ENCODE results near the gene AKNA.

The AKNA gene

DNA sequence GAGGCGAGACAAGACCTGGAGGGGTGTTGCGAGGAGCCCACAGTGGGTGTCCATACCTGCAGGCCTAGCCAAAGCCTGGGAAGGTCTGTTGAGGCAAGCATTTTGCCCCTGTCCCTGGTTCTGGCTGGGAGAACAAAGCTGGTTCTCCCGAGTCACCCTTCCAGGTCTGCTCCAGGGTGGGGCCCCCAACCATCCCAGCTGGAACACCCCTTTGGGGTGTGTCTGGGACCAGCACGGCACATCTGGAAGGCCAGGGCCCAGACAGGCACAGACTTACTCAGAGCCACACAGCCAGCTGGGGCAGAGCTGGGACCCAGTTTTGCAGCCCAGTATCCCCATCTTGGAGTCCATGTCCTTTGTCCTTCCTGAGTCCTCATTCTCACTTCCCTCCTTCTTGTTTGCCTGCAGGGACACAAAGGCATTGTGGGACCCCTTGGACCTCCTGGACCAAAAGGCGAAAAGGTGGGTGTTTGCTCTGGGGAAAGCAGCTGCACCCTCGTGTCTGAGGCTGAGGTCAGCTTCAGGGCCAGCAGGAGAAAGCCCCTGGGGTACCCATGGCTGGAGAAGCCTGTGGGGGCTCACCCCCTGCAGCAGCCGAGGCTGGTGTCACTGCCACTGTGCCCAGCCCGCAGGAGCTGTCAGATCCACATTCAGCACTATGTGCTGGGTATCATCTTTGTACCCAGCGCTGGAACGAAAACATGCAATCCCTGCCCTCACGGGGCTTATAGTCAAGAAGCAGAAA is 103.3 kb downstream of the AKNA start:
- DNase-seq (ENCODE audit: low spot score): no peak
